Stimulated activated naive CD8-positive, alpha-beta T cell treated with anti-CD3 and anti-CD28 coated beads, Interleukin-15, amount 100 ng/mL, for 72 hours (primary cell): ENCODE data around the gene CLDN34.

Experiments used
- ATAC-seq: fragments of 150-1000 bp; cut with Tn5 transposase; 2 replicates; pipeline ENCODE4 v1.10.0; 2021; ENCODE audit warnings: mild to moderate bottlenecking, moderate library complexity
- DNase-seq, 2 donors: peaks; one replicate each; pipeline ENCODE4 v3.0.0; 2021 to 2022
- H3K27ac Mint-ChIP-seq, 2 donors: one replicate each; pipeline ENCODE4 v1.8.0; 2022; ENCODE audit warnings: mild to moderate bottlenecking in 2 of 2, mixed read lengths in 2 of 2, moderate library complexity in 2 of 2
- H3K27me3 Mint-ChIP-seq: one replicate; pipeline ENCODE4 v1.8.0; 2022; ENCODE audit warnings: mixed read lengths
- H3K4me1 Mint-ChIP-seq: one replicate; pipeline ENCODE4 v1.8.0; 2022; ENCODE audit warnings: mild to moderate bottlenecking, mixed read lengths
- H3K4me3 Mint-ChIP-seq, 2 donors: one replicate each; pipeline ENCODE4 v1.8.0; 2022; ENCODE audit warnings: mild to moderate bottlenecking in 2 of 2, mixed read lengths in 2 of 2, moderate library complexity in 1 of 2
- H3K9me3 Mint-ChIP-seq, 2 donors: one replicate each; pipeline ENCODE4 v1.8.0; 2022; ENCODE audit warnings: mixed read lengths in 2 of 2

Gene CLDN34

GRCh38 chrX:9966775-9967408 is at the start of gene CLDN34:
CLDN34 (plus strand) TSS chrX:9967358; CDS start chrX:9967358, 0 bp downstream.
- no peak within 1 kb of the TSS for H3K27ac Mint-ChIP-seq

GRCh38 chrX:9917861-9918260 is 49.3 kb upstream of the CLDN34 start:
- H3K27me3 Mint-ChIP-seq = peaks cover 40% of the 10 kb centered on the region
- no peak for ATAC-seq
- no peaks in the 10 kb centered on the region for H3K9me3 Mint-ChIP-seq
- no peaks in the 10 kb centered on the region for H3K4me1 Mint-ChIP-seq
- DNase-seq = no peak
- no peak overlapping the region for H3K27ac Mint-ChIP-seq
- H3K4me3 Mint-ChIP-seq = no peak overlapping the region

More at GRCh38 chrX:9966775-9967408, at the start of gene CLDN34:
- ATAC-seq = no peak
- peaks cover 0 to 8% of the 10 kb centered on the region in 2 donors for H3K9me3 Mint-ChIP-seq
- no peak for DNase-seq
- H3K4me3 Mint-ChIP-seq = no peak within 1 kb of the TSS
- peaks cover 17% of the 10 kb centered on the region for H3K27me3 Mint-ChIP-seq
- H3K4me1 Mint-ChIP-seq = no peaks in the 10 kb centered on the region

- H3K4me1 Mint-ChIP-seq = no peaks in the 10 kb centered on the region
- no peak overlapping the region for H3K4me3 Mint-ChIP-seq
- H3K27me3 Mint-ChIP-seq = peaks cover 43% of the 10 kb centered on the region
- no peak overlapping the region for H3K27ac Mint-ChIP-seq
- ATAC-seq (no peak), DNase-seq (no peak)
- H3K9me3 Mint-ChIP-seq = no peaks in the 10 kb centered on the region
Observed at GRCh38 chrX:9919632-9920172, 47.5 kb upstream of the CLDN34 start.

- H3K4me1 Mint-ChIP-seq = no peaks in the 10 kb centered on the region
- peaks cover 43% of the 10 kb centered on the region for H3K27me3 Mint-ChIP-seq
- no peak for DNase-seq
- no peak overlapping the region for H3K4me3 Mint-ChIP-seq
- H3K27ac Mint-ChIP-seq = no peak overlapping the region
- ATAC-seq = no peak
- no peaks in the 10 kb centered on the region for H3K9me3 Mint-ChIP-seq
Observed at GRCh38 chrX:9921407-9921806, 45.8 kb upstream of the CLDN34 start.

GRCh38 chrX:9923357-9923756 is 43.8 kb upstream of the CLDN34 start:
- peaks cover 37% of the 10 kb centered on the region for H3K27me3 Mint-ChIP-seq
- no peak overlapping the region for H3K4me3 Mint-ChIP-seq
- H3K27ac Mint-ChIP-seq = no peak overlapping the region
- H3K4me1 Mint-ChIP-seq = no peaks in the 10 kb centered on the region
- ATAC-seq (no peak), DNase-seq (no peak)
- H3K9me3 Mint-ChIP-seq = no peaks in the 10 kb centered on the region

GRCh38 chrX:9926002-9926401 is 41.2 kb upstream of the CLDN34 start:
- DNase-seq = no peak
- no peaks in the 10 kb centered on the region for H3K4me1 Mint-ChIP-seq
- H3K27me3 Mint-ChIP-seq = peaks cover 39% of the 10 kb centered on the region
- H3K9me3 Mint-ChIP-seq = no peaks in the 10 kb centered on the region
- H3K27ac Mint-ChIP-seq = no peak overlapping the region
- H3K4me3 Mint-ChIP-seq = no peak overlapping the region
- ATAC-seq = no peak

- no peak for ATAC-seq
- Mint-ChIP-seq H3K27ac (no peak overlapping the region), H3K4me3 (no peak overlapping the region), H3K9me3 (no peaks in the 10 kb centered on the region), H3K4me1 (no peaks in the 10 kb centered on the region), H3K27me3 (peaks cover 26% of the 10 kb centered on the region)
- DNase-seq = no peak
Observed at GRCh38 chrX:9927698-9928482, 39.3 kb upstream of the CLDN34 start.

GRCh38 chrX:9935436-9935835 is 31.7 kb upstream of the CLDN34 start:
- DNase-seq (no peak), ATAC-seq (no peak)
- Mint-ChIP-seq H3K4me3 (no peak overlapping the region), H3K27me3 (peaks cover 43% of the 10 kb centered on the region), H3K9me3 (no peaks in the 10 kb centered on the region), H3K27ac (no peak overlapping the region), H3K4me1 (peaks cover 4% of the 10 kb centered on the region)

GRCh38 chrX:9937761-9938160 is 29.4 kb upstream of the CLDN34 start:
- Mint-ChIP-seq H3K4me3 (no peak overlapping the region), H3K27ac (no peak overlapping the region)
- DNase-seq = no peak

GRCh38 chrX:9938516-9938915 is 28.6 kb upstream of the CLDN34 start:
- peaks cover 44% of the 10 kb centered on the region for H3K27me3 Mint-ChIP-seq
- DNase-seq = no peak
- H3K27ac Mint-ChIP-seq = no peak overlapping the region
- no peak for ATAC-seq
- no peaks in the 10 kb centered on the region for H3K9me3 Mint-ChIP-seq
- H3K4me1 Mint-ChIP-seq = peaks cover 34% of the 10 kb centered on the region
- no peak overlapping the region for H3K4me3 Mint-ChIP-seq

More at GRCh38 chrX:9937761-9938160, 29.4 kb upstream of the CLDN34 start:
- Mint-ChIP-seq H3K4me1 (peaks cover 26% of the 10 kb centered on the region), H3K27me3 (peaks cover 51% of the 10 kb centered on the region), H3K9me3 (no peaks in the 10 kb centered on the region)
- no peak for ATAC-seq

GRCh38 chrX:9940421-9940820 is 26.7 kb upstream of the CLDN34 start:
- H3K27me3 Mint-ChIP-seq = peaks cover 47% of the 10 kb centered on the region
- ATAC-seq = no peak
- no peaks in the 10 kb centered on the region for H3K9me3 Mint-ChIP-seq
- no peak overlapping the region for H3K27ac Mint-ChIP-seq
- DNase-seq = no peak
- peak overlapping the region in 1 of 2 donors; percentile 10 for H3K4me3 Mint-ChIP-seq
- H3K4me1 Mint-ChIP-seq = peaks cover 34% of the 10 kb centered on the region

- Mint-ChIP-seq H3K4me1 (peaks cover 34% of the 10 kb centered on the region), H3K27ac (peak overlapping the region in 1 of 2 donors; percentile 27), H3K4me3 (peak overlapping the region; percentile 53 to 55), H3K9me3 (no peaks in the 10 kb centered on the region), H3K27me3 (peaks cover 58% of the 10 kb centered on the region)
- DNase-seq = peak; percentile 71 to 84
- ATAC-seq = peak; percentile 97
Observed at GRCh38 chrX:9942086-9942485, 25.1 kb upstream of the CLDN34 start.

GRCh38 chrX:9943420-9943819 is 23.7 kb upstream of the CLDN34 start:
- peaks cover 34% of the 10 kb centered on the region for H3K4me1 Mint-ChIP-seq
- H3K27ac Mint-ChIP-seq = no peak overlapping the region
- peak; percentile 60 for ATAC-seq
- peak overlapping the region in 1 of 2 donors; percentile 8 for H3K4me3 Mint-ChIP-seq
- H3K9me3 Mint-ChIP-seq = no peaks in the 10 kb centered on the region
- DNase-seq = peak; percentile 20 to 24
- H3K27me3 Mint-ChIP-seq = peaks cover 63% of the 10 kb centered on the region

- Mint-ChIP-seq H3K27me3 (peaks cover 64% of the 10 kb centered on the region), H3K9me3 (no peaks in the 10 kb centered on the region), H3K4me3 (no peak overlapping the region), H3K4me1 (peaks cover 13% of the 10 kb centered on the region), H3K27ac (no peak overlapping the region)
- ATAC-seq (no peak), DNase-seq (no peak)
Observed at GRCh38 chrX:9947131-9947794, 19.9 kb upstream of the CLDN34 start.

- ATAC-seq (no peak), DNase-seq (no peak)
- Mint-ChIP-seq H3K4me1 (peaks cover 1% of the 10 kb centered on the region), H3K27me3 (peaks cover 64% of the 10 kb centered on the region), H3K9me3 (peaks cover 0 to under 1% of the 10 kb centered on the region in 2 donors), H3K27ac (no peak overlapping the region), H3K4me3 (no peak overlapping the region)
Observed at GRCh38 chrX:9948406-9948805, 18.8 kb upstream of the CLDN34 start.

GRCh38 chrX:9952300-9952699 is 14.9 kb upstream of the CLDN34 start:
- Mint-ChIP-seq H3K27me3 (peaks cover 41% of the 10 kb centered on the region), H3K4me1 (no peaks in the 10 kb centered on the region), H3K4me3 (no peak overlapping the region), H3K9me3 (peaks cover 0 to 10% of the 10 kb centered on the region in 2 donors), H3K27ac (no peak overlapping the region)
- no peak for ATAC-seq
- no peak for DNase-seq
